Measurements from ENCODE around the gene KRR1.
"Not testable (repeated sequence)": the region's sequence is repeated elsewhere in the genome, so short reads cannot be mapped to it uniquely, and the experiment has no call there.

Gene KRR1

DNA sequence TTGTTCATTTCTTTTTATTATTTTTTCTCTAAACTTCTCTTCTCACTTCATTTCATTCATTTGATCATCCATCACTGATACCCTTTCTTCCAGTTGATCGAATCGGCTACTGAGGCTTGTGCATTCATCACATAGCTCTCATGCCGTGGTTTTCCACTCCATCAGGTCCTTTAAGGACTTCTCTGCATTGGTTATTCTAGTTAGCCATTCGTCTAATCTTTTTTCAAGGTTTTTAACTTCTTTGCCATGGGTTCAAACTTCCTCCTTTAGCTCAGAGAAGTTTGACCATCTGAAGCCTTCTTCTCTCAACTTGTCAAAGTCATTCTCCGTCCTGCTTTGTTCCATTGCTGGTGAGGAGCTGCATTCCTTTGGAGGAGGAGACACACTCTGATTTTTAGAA is 10.7 kb upstream of the KRR1 start:
- DNase-seq, result not testable (repeated sequence)

DNA sequence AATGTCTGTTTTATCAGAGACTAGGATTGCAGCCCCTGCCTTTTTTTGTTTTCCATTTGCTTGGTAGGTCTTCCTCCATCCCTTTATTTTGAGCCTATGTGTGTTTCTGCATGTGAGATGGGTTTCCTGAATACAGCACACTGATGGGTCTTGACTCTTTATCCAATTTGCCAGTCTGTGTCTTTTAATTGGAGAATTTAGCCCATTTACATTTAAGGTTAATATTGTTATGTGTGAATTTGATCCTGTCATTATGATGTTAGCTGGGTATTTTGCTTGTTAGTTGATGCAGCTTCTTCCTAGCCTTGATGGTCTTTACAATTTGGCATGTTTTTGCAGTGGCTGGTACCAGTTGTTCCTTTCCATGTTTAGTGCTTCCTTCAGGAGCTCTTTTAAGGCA is 9.8 kb upstream of the KRR1 start:
- not testable (repeated sequence) for DNase-seq

DNA sequence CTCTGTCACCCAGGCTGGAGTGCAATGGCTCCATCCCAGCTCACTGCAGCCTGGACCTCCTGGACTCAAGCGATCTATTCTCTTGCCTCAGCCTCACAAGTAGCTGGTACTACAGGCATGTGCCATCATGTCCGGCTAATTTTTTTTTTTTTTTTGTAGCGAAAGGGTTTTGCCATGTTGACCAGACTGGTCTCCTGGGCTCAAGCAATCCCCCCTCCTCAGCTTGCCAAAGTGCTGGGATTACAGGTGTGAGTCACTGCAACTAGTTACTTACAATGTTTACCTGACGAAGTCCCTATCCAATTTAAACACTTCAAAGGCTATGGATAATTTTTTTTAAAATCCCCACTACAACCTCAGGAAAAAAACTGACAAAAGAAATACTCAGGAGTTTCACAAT is 1.8 kb downstream of the KRR1 start:
- DNase-seq, result no peak

DNA sequence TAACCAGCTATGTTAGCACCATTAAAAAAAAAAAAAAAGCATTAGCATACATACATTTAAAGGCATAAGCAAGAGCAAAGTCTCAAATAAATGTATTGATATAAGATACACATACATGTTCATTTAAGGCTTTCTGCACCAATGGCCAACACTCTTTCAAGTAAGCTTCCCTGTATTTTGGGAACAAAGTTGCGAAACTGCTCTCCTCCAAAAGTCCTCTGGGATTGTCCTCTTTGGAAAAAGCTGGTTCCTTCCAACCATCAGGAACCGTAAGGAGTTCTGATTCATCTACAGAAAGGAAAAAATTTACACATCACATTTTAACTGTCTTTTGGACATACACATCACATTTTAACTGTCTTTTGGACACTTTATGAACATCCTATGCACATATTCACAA is 3.2 kb downstream of the KRR1 start:
- DNase-seq, result no peak

DNA sequence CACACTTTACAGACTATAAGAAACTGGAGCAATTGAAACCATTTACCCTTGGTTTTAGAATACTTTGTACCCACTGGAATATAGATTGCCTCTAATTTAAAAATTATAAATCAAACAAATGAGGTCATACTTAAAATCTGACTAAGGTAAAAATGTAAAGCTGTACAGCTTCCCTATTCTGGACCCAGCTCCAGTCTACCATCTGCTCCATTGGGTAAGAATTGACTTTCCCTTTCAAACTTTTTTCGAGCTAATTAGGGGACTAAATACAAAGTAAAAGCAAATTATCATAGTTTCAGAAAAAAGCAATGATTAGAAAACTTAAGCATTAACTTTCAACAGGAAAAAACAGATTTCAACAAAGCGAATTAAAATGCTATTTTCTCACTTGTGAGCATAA is 4.3 kb downstream of the KRR1 start:
- DNase-seq, result no peak

DNA sequence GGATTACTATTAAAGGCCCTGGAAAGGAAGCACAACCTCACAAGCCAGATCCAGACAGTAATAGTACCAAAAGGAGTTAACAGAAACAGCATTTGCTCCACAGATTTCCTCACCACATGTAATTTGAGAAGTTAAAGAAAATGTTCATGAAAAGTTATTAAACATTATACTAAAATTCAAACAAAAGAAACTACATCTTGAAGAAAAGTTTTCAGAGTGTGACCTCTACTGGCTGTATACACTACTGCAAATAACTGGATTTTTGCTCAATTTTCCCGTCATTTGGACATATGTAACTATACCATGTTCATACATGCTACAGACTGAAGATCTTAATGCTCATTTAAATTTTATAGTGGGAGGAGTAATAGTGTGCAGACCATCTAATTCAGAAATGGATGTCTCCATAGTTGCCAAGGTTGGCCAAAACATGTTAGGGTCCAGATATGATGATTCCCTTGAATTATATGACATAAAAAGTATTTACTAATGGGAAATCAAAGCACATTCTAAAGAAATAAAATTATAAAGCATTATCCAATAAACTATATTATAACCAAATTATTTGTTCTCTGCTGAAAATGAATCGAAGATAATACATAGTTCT is 5.6 kb downstream of the KRR1 start:
- no peak for DNase-seq

DNA sequence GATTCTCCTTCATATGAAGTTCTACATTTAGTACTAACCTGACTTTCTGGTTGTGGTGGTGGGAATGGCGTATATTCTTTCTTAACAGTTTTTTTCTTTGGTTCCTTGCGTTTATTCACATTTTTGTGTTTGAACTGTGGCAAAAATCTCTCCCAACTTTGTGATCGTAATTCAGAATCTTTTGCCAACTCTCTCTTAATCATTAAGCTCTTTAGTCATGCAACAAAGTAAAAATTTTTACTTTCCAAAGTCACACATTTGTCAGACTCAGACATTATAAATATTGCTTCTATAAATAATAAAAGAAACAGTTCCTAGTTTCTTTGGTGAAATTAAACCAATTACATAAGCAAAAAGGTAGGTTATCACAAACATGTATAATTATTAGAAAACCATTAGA is 7.5 kb downstream of the KRR1 start:
- DNase-seq, result no peak

DNA sequence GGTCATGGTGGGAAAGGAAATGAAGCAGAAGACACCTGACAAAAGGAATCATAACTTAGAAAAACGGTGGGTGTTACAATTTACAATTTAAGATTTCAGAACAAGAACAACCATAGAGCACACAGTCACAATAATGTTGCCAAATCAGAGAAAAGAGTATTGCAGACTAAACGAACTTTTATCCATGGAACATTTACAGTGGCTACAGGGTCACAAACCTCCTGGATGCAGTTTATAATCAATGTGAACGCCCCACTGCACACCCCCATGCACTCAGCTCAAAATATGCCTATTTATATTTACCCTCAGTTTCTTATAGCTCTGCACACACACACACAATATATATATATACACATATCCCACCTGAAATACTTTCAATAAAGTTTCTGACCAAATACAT is 8.0 kb downstream of the KRR1 start:
- DNase-seq, result no peak

DNA sequence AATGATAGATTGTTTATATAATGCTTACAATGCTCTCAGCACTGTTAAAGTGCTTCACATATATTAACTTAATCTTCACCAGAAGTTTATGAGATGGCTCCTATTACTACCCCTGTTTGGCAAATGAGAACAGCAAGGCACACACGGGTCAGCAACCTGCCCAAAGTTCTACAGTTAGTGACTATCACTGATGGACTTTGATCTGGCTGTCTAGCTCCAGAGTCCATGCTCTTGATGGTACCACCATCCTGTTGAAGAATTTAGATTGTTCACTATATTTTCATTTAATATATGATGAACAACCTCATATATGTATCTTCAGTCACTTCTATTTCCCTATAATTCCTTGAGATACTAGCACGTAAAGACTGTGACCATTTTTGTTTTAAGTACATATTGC is 20.2 kb downstream of the KRR1 start:
- DNase-seq, result no peak

DNA sequence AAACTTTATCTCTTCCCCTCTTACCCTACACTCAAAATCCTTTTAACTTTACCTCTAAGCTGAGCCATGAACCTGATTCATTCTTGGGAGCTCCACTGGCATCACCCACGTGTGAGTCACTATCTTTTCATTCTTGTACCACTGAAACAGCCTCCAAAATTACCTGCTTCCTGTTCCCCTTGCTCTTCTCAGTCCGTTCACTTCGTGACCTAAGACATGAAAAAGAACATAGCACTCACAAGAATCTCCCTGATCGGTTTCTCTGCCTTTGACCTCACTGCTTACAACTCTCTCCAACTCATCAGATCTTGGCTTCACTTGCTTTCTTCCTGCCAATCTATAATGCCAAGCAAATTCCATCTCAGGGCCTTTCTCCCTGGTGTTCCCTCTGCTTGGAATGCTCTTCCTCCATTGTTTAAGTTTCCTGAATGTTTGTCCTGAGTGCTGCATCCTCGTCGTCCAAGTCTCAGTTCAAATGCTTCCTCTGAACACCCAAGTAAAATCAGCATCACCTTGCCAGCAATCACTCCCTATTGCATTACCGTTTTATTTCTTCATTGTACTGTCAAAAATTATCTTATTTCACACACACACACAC is 21.7 kb downstream of the KRR1 start:
- no peak for DNase-seq

DNA sequence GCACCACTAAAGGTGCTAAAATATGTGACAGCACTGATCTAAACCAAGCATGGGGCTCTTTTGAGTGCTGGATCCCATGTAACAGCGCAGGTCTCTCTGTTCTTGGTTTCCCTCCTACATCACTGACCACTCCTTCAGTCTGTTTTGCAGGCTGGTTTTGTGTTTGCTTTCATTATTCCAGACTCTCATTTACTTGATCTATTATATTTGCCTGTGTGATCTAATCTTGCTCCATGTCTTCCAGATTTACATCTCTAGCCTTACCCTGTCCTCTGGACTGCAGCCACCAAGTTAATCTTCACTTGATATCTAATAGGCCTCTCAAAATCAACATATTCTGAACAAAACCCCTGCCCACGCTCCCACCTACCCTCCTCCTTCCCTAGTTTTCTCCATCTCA is 22.2 kb downstream of the KRR1 start:
- no peak for DNase-seq

DNA sequence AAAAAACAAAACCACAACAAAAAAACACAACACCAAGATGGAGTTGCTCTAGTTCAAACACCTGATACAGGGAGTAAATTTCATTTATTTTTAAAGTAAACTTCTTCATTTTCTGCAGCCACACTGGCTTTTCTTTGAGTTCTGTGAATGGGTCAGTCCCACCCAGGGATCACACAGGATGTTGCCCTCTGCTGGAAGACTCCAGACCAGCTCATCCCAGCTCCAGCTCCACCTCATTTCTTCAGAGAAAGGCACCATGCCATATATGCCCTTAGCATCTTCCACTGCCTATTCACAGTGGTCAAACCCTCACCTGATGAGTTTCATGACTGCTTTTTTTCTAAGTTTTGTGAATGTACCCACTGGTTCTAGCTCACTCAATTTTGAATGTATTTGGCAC is 22.9 kb downstream of the KRR1 start:
- DNase-seq, result no peak

DNA sequence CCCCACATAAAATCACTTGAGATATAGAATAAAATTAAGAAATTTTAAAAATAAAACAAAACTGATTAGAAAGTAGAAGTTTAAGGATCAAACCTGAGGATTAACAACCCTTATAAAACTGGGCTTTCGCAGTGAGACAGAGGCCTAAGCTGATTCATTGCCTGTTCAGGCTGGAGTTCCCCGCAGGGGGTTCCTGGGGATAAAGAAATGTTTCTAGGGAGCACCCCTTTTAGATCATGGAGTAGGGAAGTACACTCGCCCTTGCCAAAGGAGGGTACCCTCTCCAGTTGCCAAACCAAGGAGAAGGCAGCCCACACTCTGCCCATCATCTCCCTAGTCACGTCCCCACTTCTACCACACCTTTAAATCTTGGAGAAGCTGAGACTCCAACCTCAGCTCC is 24.1 kb downstream of the KRR1 start:
- DNase-seq, result no peak

DNA sequence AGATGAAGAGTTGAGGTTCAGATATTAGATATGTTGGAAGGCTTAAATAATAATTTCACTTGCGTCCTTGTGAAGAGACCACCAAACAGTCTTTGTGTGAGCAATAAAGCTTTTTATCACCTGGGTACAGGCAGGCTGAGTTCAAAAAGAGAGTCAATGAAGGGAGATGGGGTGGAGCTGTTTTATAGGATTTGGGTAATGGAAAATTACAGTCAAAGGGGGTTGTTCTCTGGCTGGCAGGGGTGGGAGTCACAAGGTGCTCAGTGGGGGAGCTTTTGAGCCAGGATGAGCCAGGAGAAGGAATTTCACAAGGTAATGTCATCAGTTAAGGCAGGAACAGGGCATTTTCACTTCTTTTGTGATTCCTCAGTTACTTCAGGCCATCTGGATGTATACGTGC is 27.0 kb downstream of the KRR1 start:
- DNase-seq, result not testable (repeated sequence)

DNA sequence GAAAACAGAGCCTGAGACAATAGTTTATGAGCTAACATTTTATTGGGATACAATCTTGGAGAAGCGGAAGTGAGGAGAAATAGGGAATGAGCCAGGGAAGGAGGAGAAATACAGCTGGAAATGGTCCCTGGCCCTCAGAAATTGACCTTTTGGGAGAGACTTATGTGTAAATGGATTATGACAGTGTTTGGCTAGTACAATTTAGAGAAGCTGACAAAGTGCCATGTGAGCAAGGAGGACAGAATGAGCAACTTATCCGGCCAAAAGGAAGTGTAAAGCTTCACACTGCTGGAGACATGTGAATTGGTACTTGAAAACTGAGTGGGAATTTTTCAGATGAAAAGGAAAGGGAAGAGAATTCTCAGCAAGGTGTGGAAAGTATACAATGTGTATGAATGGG is 28.0 kb downstream of the KRR1 start:
- no peak for DNase-seq

DNA sequence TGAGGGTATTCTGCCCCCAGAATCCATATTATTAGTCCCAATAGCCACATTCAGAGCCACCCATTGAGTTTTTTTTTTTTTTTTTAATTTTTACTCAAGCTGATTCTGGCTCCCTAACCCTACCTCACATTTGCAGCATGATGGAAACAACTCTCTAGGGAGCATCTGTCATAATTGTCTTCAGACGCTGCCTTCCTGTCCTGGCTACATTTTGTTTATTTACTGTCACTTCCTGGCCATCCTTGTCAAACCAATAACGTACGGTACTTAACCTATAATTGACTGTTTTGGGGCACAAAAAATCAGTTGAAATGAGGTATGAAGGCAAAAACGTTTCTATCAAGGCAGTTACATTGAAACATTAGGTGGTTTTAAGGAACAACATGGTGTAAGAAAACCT is 28.8 kb downstream of the KRR1 start:
- DNase-seq, result no peak

DNA sequence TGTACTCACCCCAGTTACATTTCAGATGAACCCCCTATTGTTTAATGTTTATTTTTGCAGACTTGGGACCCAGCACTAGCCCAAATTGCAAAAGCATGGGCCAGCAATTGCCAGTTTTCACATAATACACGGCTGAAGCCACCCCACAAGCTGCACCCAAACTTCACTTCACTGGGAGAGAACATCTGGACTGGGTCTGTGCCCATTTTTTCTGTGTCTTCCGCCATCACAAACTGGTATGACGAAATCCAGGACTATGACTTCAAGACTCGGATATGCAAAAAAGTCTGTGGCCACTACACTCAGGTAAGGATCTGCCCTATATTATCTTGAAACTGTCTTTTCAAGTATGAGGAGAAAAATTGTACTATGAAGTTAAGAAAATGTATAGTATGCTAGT is 29.6 kb downstream of the KRR1 start:
- DNase-seq, result no peak

DNA sequence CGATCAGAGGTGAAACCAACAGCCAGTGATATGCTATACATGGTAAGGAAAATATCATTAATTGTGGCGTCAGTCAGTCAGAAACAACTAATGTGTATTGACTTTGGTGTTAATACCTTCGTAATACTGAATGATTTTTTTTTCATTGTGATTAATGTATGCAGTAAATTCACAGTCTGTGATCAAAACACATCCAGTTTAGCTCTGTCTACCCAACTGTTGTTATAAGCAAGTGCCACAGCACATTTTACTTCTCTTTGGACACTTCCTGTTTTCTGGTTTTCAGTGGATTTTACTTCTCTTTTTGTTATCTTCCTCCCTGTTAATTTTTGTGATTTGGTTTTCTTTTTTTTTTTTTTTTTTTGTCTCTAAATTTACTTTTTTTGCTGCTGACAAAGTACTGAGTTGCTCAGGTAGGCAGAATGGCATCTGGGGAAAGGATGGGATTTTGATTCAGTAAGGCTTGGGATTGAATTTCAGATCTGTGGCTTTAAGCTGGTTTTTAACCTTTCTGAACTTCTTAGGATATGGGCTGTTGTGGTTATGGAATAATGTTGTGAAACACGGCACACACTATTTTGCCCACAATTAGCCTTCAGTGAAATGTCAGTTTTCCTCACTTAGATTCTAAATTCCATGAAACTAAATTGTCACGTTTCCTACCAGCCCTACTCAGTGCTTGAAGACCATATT is 30.2 kb downstream of the KRR1 start:
- no peak for DNase-seq

DNA sequence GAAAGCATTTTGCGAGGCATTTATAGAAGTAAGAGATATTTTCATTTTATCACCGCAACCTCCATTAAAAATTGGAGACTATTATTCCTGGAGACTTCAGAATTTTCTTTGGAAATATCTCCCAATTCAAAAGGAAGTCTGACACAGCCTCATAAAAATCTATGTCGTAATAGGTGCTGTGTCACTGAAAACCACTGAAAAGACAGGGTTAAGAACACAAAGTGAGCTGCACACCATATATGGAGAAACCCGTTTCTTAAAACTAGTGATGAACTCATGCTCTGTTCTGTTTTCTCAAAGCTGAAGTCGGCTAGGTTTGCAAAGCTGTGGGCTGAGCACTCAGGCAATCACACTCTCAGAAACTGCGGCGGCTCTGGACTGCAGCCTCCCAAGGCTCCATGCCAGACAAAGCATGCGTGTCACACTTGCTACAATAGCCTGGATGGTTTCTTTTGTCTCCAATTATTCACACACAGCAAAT is 30.9 kb downstream of the KRR1 start, which contains the start of gene GLIPR1:
Gene GLIPR1, plus strand, starts transcription at position 287 of the 481 bp plus-strand sequence. Its CDS starts 126 bp downstream, at position 413.
- DNase-seq, result peak; percentile 24

DNA sequence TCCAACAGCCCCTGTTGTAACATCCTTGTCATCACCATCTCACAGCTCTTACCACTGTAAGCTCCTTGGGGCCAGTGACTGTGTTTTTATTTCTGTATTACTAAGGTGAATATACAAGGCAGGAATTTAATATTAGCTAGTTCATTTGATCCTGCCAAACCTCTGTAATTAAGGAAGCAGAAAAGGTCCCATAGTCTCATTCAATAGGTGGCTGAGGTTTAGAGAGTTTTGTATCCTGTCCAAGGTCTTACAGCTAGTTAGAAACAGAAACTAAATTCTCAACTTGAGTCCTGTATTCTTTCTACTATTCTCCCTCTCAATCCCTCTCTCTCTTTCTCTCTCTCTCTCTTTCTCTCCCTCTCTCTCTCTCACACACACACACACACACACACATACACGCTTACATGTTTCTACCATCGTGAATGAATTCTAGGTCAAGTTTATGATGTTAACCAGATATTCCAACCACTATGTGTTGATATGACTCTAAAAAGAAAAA is 31.4 kb downstream of the KRR1 start:
- DNase-seq, result no peak

DNA sequence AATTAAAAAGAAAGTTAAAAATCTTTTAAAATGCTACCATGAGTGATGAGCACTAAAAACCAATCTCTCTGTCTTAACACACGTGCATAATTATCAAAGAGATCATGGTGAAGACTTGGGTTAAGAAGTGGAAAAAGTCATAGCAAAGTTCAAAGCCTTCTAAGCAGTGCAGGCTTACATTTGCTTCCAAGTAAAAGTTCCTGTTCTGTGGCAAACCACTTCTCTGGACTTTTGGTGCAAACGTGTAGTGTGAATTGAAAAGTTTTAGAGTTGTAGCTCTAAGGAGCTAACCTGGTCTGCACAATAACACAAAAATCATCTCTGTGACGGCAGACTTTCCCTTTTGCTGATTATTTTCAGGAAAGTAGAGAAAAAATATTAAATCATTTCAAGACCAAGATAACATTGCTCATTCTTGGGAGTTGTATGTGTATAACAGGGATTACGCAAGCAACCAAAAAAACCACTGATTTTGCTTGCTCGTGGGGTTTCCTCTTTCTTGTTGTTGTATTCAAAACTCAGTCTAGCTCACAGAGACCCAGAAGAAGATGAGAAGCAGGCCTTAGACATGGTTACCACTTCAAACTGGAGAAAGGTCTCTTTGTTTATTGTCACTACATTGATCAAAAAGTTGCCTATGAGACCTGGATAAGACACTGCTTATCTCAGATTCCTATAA is 33.2 kb downstream of the KRR1 start:
- no peak for DNase-seq

DNA sequence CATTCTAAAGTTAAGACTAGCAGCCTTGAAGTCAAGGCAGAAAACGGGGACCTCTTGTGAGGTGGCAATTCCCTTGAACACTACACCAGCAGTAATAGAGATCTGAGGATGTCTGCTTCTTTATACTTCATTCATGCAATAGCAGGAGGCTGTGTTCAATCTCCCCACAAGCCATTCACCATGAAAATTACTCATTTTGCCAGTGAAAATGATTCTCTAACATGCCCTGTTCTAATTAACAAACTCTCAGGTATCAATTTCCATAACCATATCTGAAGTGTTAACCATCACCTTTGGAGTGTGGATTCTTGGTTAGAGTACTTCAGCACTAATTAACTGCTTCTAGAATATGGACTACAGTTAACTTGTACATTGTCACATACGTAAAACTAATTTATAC is 34.3 kb downstream of the KRR1 start:
- DNase-seq, result no peak

DNA sequence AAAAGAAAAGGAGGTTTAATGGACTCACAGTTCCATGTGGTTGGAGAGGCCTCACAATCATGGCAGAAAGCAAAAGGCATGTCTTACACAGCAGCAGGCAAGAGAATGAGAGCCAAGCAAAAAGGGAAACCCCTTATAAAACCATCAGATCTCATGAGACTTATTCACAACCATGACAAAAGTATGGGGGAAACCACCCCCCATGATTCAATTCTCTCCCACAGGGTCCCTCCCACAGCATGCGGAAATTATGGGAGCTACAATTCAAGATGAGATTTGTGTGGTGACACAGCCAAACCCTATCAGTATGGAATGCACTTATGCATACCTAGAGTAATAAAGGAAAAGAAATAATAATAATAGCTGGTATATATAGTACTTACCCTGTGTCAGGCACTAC is 35.3 kb downstream of the KRR1 start:
- DNase-seq, result no peak

DNA sequence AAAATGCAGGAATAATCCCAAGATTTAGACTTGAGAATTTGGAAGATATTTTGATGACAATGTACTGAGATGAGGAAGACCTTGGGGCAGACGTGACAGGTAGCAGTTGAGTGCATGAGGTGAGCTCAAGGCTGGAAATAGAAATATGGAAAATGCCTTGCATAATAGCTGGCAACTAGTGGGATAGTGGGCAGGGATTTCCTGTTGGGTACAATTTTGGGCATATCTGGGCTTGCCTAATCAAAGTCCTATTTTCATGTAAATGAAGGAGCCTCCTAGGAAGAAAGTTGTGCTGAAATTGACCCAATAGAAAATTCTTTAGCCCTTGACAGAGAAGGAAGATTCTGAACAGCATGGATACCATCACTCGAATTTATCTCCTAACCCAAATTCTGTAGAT is 37.3 kb downstream of the KRR1 start:
- no peak for DNase-seq

Measured in NCI-H774 (cell line).